HCT116 (cell line): ENCODE measurements around the gene VRTN.

ENCODE experiments used
- CEBPB ChIP-seq: IDR thresholded peaks from 2 replicates; pipeline ENCODE4 v1.6.1; 2012; ENCODE audit warnings: low read depth
- EGR1 ChIP-seq: IDR thresholded peaks from 2 replicates; pipeline ENCODE4 v1.6.1; 2012; ENCODE audit warnings: low read depth
- EZH2 ChIP-seq: fragments of 200-600 bp; sonication (generic); IDR thresholded peaks from 2 replicates; pipeline ENCODE4 v1.6.1; 2017; ENCODE audit warnings: antibody characterized with exemption, mixed run types
- EZH2phosphoT487 ChIP-seq: fragments of 200-600 bp; IDR thresholded peaks from 2 replicates; pipeline ENCODE4 v1.6.1; 2018; ENCODE audit warnings: antibody characterized with exemption, borderline replicate concordance
- POLR2A ChIP-seq: IDR thresholded peaks from 2 replicates; pipeline ENCODE4 v1.7.0; 2011; ENCODE audit warnings: borderline replicate concordance; ENCODE audit not compliant: insufficient read depth, insufficient read length; ENCODE audit errors: extremely low read depth
- POLR2AphosphoS5 ChIP-seq: IDR thresholded peaks from 2 replicates; pipeline ENCODE4 v1.6.1; 2011; ENCODE audit warnings: mild to moderate bottlenecking, low read depth, low read length, moderate library complexity
- REST ChIP-seq: IDR thresholded peaks from 2 replicates; pipeline ENCODE4 v1.6.1; 2012; ENCODE audit warnings: low read depth
- ZNF274 ChIP-seq: fragments of 200-500 bp; sonication (Bioruptor generic); IDR thresholded peaks from 2 replicates; pipeline ENCODE4 v1.6.1; 2014; ENCODE audit warnings: mild to moderate bottlenecking, low read depth, low read length, inconsistent platforms
- TF ChIP-seq, protein P1 (sequence below), 3 experiments: fragments of 200-600 bp in 1 of 3; sonication (generic) in 1 of 3; IDR thresholded peaks in 2 of 3; conservative IDR thresholded peaks in 1 of 3; 2 replicates each; pipeline ENCODE4 v1.5.1; 2012 to 2017; ENCODE audit warnings: low read depth in 2 of 3, low read length in 2 of 3, antibody characterized with exemption in 1 of 3, borderline replicate concordance in 1 of 3, control low read depth in 1 of 3, mild to moderate bottlenecking in 1 of 3, mixed read lengths in 1 of 3, mixed run types in 1 of 3, moderate library complexity in 1 of 3; ENCODE audit not compliant: insufficient read depth in 1 of 3
- TF ChIP-seq, protein P2 (sequence below): IDR thresholded peaks from 2 replicates; pipeline ENCODE4 v1.6.1; 2012
- TF ChIP-seq, protein P3 (sequence below): IDR thresholded peaks from 2 replicates; pipeline ENCODE4 v1.6.1; 2012

GRCh38 chr14:74348735-74349463 lies 628 bp downstream of the VRTN start:
- TF ChIP-seq EZH2 (no peak), CEBPB (no peak), EZH2phosphoT487 (no peak), POLR2AphosphoS5 (no peak), ZNF274 (no peak), POLR2A (no peak), REST (no peak), EGR1 (no peak)
- TF ChIP-seq, protein P1, sequence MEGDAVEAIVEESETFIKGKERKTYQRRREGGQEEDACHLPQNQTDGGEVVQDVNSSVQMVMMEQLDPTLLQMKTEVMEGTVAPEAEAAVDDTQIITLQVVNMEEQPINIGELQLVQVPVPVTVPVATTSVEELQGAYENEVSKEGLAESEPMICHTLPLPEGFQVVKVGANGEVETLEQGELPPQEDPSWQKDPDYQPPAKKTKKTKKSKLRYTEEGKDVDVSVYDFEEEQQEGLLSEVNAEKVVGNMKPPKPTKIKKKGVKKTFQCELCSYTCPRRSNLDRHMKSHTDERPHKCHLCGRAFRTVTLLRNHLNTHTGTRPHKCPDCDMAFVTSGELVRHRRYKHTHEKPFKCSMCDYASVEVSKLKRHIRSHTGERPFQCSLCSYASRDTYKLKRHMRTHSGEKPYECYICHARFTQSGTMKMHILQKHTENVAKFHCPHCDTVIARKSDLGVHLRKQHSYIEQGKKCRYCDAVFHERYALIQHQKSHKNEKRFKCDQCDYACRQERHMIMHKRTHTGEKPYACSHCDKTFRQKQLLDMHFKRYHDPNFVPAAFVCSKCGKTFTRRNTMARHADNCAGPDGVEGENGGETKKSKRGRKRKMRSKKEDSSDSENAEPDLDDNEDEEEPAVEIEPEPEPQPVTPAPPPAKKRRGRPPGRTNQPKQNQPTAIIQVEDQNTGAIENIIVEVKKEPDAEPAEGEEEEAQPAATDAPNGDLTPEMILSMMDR (IDR thresholded peaks at IDR 0.05 in 2 of 3, conservative IDR thresholded peaks at IDR 0.05 in 1 of 3; ENCODE audit: borderline replicate concordance in 1 of 3, insufficient read depth in 1 of 3, low read depth in 2 of 3, low read length in 2 of 3) = no peak
- TF ChIP-seq, protein P2, sequence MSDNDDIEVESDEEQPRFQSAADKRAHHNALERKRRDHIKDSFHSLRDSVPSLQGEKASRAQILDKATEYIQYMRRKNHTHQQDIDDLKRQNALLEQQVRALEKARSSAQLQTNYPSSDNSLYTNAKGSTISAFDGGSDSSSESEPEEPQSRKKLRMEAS = no peak
- TF ChIP-seq, protein P3, sequence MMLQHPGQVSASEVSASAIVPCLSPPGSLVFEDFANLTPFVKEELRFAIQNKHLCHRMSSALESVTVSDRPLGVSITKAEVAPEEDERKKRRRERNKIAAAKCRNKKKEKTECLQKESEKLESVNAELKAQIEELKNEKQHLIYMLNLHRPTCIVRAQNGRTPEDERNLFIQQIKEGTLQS = no peak
